HG03045 (cell line): ENCODE results near the gene NR5A2.
A peak's percentile ranks its signal among the peaks of the same experiment; 100 is the strongest.

Source experiments
- ATAC-seq: cut with Tn5 transposase; IDR thresholded peaks from one replicate; pipeline ENCODE4 v1.9.1; 2021; ENCODE audit warnings: mild to moderate bottlenecking, moderate library complexity; ENCODE audit not compliant: unreplicated experiment

NR5A2 gene

DNA sequence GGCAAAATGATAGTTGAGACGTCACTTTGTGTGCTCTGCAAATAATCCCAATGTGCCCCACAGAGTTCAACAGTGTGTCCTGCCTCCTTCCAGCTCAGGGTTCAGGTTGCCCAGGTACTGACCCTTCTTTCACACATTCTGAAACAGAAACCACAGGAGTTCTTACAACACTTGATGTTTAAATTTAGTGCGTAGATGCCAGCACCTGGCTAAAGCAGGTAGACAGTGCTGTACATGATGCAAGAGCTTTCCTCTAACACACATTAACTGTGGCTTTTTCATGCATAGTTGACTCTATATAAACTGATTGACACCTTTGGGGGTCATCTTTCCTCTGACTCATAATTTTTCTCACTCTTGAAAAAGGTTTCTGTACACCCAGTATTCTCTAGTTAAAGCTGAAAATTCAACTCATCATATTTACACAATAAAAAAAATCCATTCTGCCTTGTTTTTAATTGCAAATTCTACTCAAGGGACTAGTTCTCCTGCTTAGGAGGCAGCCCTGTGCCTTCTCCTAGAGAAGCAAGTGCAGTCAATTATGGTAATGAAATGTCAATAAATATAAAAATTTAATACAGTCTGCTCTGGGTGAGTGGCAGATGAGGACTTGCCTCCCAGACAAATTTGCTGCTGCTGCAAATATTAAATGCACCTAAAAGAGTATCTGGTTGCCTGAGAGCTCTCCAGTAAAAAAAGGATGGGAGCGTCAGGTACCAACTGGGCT is 91.4 kb downstream of the NR5A2 start:
- no peak for ATAC-seq

DNA sequence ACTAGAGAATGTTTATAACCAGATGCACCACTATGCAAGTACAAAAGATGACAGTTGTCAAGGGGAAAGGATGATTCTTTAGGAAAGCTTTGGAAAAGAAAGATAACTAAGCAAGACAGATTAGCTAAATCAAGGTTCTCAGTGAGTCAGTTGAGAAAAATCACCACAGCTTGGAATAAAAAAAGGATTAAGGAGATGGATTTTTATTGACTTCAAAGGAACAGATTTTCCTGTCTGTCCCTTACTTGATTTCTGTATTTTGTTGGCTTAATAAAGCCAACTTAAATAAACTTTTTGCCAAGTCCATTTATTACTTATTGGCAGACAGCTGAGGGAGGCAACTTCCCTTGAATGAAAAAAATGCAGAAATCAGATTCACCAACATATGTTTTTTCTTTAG is 93.9 kb downstream of the NR5A2 start:
- ATAC-seq = no peak

GRCh38 chr1:200124309-200124708 is 96.8 kb downstream of the NR5A2 start:
- ATAC-seq = no peak

DNA sequence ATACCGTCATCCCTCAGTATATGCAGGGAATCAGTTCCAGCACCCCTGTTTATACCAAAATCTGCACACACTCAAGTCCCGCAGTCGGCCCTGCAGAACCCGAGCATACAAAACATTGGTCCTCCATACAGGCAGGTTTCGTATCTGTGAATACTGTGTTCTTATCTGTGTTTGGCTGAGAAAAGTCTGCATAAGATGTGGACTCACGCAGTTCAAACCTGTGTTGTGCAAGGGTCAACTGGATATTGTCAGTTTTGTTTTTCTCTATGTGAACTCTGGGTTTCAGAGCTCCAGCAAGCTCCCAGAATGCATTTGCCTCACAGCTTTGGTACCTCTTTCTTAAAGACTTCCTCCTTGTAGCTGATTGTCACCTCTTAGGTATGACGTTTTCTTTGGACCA is 100.6 kb downstream of the NR5A2 start:
- no peak for ATAC-seq

GRCh38 chr1:200128944-200129879 is 101.7 kb downstream of the NR5A2 start:
- ATAC-seq = no peak

- no peak for ATAC-seq
Observed at GRCh38 chr1:200130552-200130951, 103.0 kb downstream of the NR5A2 start.

DNA sequence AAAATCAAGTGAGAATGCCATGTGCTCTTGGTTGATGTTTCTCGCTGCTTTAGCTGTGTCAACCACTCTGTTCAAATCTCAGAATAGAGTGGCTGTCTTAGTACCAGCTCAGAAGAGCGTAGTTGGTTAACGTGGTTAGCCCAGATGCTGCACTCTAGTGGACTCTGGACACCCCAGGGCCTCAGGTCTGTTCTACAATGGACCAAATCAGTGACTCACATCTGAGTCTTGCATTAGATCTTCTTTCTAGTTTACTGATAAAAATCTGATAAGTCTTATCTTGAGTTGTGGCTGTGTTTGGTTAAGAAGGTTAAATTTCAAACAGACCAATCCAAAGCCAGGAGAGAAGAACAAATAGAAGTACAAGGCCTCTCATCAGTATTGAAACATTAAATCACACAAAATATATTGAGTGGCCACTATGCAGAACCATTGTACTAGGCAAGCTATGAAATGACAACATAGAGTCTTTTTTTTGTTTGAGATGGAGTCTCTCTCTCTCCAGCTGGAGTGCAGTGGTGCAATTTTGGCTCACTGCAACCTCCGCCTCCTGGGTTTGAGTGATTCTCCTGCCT is 104.1 kb downstream of the NR5A2 start:
- ATAC-seq = no peak

- ATAC-seq = no peak
Observed at GRCh38 chr1:200133123-200133522, 105.6 kb downstream of the NR5A2 start.

DNA sequence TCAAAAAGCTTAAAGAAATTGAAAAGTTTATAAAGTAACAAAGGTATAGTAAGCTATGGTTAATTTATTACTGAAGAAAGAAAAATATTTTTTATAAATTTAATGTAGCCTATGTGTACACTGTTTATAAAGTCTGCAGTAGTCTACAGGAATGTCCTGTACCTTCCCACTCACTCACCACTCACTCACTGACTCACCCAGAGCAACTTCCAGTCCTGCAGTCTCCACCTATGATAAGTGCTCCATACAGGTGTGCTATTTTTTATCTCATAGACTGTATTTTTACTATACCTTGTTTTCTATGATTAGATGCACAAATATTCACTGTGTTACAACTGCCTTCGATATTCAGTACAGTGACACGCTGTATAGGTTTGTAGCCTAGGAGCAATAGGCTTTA is 106.6 kb downstream of the NR5A2 start:
- ATAC-seq = no peak

DNA sequence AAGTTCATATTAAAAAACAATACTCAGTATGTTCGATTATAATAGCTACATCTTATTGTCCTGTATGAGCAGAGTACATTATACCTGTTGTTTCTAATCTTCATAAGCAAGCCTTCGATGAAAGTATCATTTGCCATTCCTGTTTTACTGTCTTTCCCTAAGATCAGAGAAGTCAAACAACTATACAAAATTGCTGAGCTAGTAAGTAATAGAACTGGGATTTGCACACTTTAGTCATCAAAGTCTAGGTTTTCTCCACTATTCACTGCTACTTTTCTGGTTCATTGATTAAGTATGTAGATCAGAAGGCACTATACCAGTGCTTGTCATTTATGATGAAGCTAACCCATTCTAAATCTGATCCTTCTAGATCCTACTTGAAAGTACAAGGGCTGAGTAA is 108.9 kb downstream of the NR5A2 start:
- ATAC-seq = no peak

DNA sequence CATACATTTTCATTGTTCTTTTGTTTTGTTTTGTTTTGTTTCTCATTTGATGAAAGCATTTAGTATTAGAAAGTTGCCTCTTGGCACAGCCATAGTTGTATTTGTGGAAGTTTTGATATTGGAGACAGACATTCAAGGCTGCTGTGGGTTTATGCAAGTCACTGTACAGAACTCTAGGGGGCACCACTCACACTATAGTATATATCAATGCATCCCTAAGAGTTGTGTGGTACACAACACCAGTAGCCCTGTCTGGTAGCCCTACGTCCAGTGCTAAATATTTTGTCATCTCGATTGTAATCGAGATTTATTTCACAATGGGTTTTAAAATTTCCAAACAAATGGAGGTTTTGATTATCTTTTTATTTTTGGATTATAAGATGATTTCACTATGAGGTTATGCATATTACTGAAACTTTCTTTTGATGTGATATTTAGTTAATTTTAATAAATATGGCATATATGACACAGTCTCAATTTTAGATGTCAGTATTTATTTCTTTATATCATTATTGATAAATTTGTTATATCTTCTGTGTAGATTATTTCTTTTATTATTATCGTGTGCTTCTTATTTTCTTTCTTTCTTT is 112.2 kb downstream of the NR5A2 start:
- ATAC-seq = peak; percentile 70

GRCh38 chr1:200143347-200143746 is 115.8 kb downstream of the NR5A2 start:
- ATAC-seq = no peak

- ATAC-seq = no peak
Observed at GRCh38 chr1:200146100-200146499, 118.6 kb downstream of the NR5A2 start.

GRCh38 chr1:200147094-200147493 is 119.6 kb downstream of the NR5A2 start:
- no peak for ATAC-seq

DNA sequence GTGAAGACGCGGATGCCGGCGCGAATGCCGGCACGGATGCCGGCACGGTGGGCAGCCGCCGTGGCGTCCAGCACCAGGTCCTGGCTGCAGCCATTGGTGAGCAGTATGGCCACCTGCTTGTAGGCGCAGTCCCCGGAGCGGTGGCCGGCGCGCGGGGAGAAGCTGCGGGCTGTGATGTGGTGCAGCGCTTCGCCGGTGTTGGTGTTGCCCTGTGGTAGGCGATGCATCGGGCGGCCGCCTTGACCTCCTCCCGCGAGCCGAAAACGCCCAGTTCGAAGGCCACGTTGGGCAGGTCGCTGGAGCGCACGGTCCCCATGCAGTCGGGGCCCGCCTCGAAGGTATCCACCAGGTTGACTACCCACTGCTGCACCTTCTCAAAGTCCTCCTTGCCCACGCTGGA is 120.2 kb downstream of the NR5A2 start:
- no peak for ATAC-seq

- ATAC-seq = no peak
Observed at GRCh38 chr1:200150006-200150405, 122.5 kb downstream of the NR5A2 start.

DNA sequence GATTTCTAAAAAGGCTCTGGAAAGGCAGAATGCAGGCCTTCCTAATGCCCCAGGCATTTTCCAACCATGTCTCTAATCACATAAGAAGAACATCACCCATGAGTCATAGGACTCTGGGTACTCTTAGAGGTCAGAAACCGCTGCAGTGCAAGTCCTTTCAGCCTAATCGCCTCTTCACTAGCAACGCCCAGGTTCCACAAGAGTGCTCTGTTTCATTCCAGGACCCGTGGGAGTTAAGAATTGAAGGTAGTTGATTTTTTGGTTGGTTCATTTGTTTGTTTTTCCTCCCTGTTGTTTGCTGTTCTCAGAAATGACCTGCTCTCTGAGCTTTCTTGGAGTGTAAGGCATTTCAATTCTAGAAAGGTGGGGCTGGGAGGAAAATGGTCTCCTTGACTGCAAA is 123.2 kb downstream of the NR5A2 start:
- ATAC-seq = peak; percentile 58

DNA sequence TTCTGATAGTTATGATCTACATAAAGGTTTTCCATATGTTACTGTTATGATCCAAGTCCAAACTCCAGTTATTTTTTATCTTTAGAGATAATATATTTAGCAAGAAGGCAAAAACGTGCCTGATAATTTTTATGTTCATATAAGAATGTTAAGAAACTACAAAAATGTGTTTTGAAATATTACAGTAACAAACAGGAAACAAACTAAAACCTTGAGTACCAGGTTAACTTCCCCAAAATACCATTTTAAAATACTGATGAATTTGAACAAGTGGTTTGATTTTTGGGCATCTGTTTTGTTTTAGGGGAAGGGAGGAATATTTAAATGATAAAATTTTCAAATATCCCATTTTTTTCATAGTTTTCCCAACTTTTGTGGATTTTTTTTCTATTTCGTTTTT is 124.8 kb downstream of the NR5A2 start:
- no peak for ATAC-seq

- peak; percentile 68 for ATAC-seq
Observed at GRCh38 chr1:200153277-200154055, 126.0 kb downstream of the NR5A2 start.

- peak; percentile 80 for ATAC-seq
Observed at GRCh38 chr1:200154069-200154767, 126.7 kb downstream of the NR5A2 start.
